MCF 10A (cell line): ENCODE measurements around the gene HECW1. TPM values are rescaled to one million over a fixed set of nuclear protein-coding genes. Genes with fewer than 3 reads are reported as not detected.

ENCODE experiments used
- BruUV-seq: library from RNA; stranded (reverse); fragments of 400-500 nt; replicated peaks from 2 replicates; lab custom pipeline; 2021; lab: Mats Ljungman, UMichigan
- CTCF ChIA-PET: fragments of 300-600 bp; sonication (Branson Sonifier 250); formaldehyde crosslinking; extraction: SDS; loops from one replicate; lab custom pipeline; 2021; ENCODE audit warnings: antibody characterized with exemption, inconsistent platforms; lab: Yijun Ruan, JAX
- POLR2A ChIA-PET: fragments of 300-600, 350-650 bp; sonication (Branson Sonifier 250); formaldehyde crosslinking; extraction: SDS; loops from one replicate; lab custom pipeline; 2020; ENCODE audit warnings: antibody characterized with exemption, inconsistent platforms; lab: Yijun Ruan, JAX
- DNase-seq: peaks from one replicate; pipeline ENCODE4 v3.0.0-alpha.2; 2018; ENCODE audit not compliant: unreplicated experiment
- H3K27ac Mint-ChIP-seq: one replicate; pipeline ENCODE4 v1.8.0; 2022; ENCODE audit warnings: mild to moderate bottlenecking, low read depth, mixed read lengths; ENCODE audit not compliant: unreplicated experiment
- H3K27me3 Mint-ChIP-seq: one replicate; pipeline ENCODE4 v1.8.0; 2022; ENCODE audit warnings: mixed read lengths; ENCODE audit not compliant: insufficient read depth, unreplicated experiment
- H3K36me3 Mint-ChIP-seq: one replicate; pipeline ENCODE4 v1.8.0; 2022; ENCODE audit warnings: mild to moderate bottlenecking, moderate library complexity, mixed read lengths; ENCODE audit not compliant: insufficient read depth, unreplicated experiment
- H3K4me1 Mint-ChIP-seq: one replicate; pipeline ENCODE4 v1.8.0; 2022; ENCODE audit warnings: mixed read lengths; ENCODE audit not compliant: insufficient read depth, unreplicated experiment
- H3K4me3 Mint-ChIP-seq: one replicate; pipeline ENCODE4 v1.8.0; 2022; ENCODE audit warnings: mild to moderate bottlenecking, moderate library complexity, mixed read lengths; ENCODE audit not compliant: unreplicated experiment
- H3K9me3 Mint-ChIP-seq: one replicate; pipeline ENCODE4 v1.8.0; 2022; ENCODE audit warnings: mixed read lengths; ENCODE audit not compliant: unreplicated experiment
- CTCF ChIP-seq: fragments of 200-600 bp; IDR thresholded peaks from one replicate; pipeline ENCODE4 v1.8.0; 2022; ENCODE audit warnings: antibody characterized with exemption, mild to moderate bottlenecking; ENCODE audit not compliant: unreplicated experiment
- intact Hi-C: fragments of 100-400 bp; cut with micrococcal nuclease; formaldehyde crosslinking; loops from 2 replicates; pipeline ENCODE4 v1.14.1; 2022
- total RNA-seq: library from RNA; stranded (reverse); gene quantifications from 2 replicates; pipeline ENCODE4 v1.2.3, GENCODE V29; 2022

The HECW1 gene
- total RNA-seq, 1 experiment from 2014 or later: not detected

GRCh38 chr7:43456200-43456599, 343.8 kb downstream of the HECW1 start:
- Mint-ChIP-seq H3K4me1 (peaks cover 6% of the 10 kb centered on the region), H3K27ac (no peak overlapping the region), H3K4me3 (no peak overlapping the region), H3K36me3 (peaks cover 6% of the 10 kb centered on the region), H3K27me3 (no peaks in the 10 kb centered on the region), H3K9me3 (peaks cover 8% of the 10 kb centered on the region)
- DNase-seq: no peak
- ChIA-PET POLR2A (interaction anchor here (0.5 to 2.3 kb wide), 5 partner anchors 7 to 191 kb away, joined by 3 to 9 read pairs (median 3); no protein-coding TSS in a partner anchor), CTCF (interaction anchor here (0.6 to 5.3 kb wide), 20 partner anchors 13 to 534 kb away, joined by 3 to 65 read pairs (median 3); partner anchors contain the start of gene STK17A)
- TF ChIP-seq CTCF: no peak
- no TSS peak for BruUV-seq
- intact Hi-C loops: loop anchor here (5.0 to 10.0 kb wide), 2 partner anchors 246 to 379 kb away; no protein-coding TSS in a partner anchor

GRCh38 chr7:43458330-43459018, 346.0 kb downstream of the HECW1 start:
- CTCF ChIA-PET: interaction anchor here (0.7 to 1.1 kb wide), 3 partner anchors 19 to 127 kb away, joined by 3 to 5 read pairs (median 4); no protein-coding TSS in a partner anchor
- intact Hi-C loops: loop anchor here (5.0 to 10.0 kb wide), 2 partner anchors 244 to 376 kb away; no protein-coding TSS in a partner anchor
- H3K4me3 Mint-ChIP-seq: no peak overlapping the region
- no peak for TF ChIP-seq CTCF
- H3K27ac Mint-ChIP-seq: no peak overlapping the region
- H3K27me3 Mint-ChIP-seq: no peaks in the 10 kb centered on the region
- H3K4me1 Mint-ChIP-seq: peaks cover 18% of the 10 kb centered on the region
- POLR2A ChIA-PET: interaction anchor here (0.7 kb wide), 1 partner anchor 131 kb away, joined by 3 read pairs; no protein-coding TSS in a partner anchor
- H3K9me3 Mint-ChIP-seq: no peaks in the 10 kb centered on the region
- no TSS peak for BruUV-seq
- no peaks in the 10 kb centered on the region for H3K36me3 Mint-ChIP-seq
- DNase-seq: no peak

GRCh38 chr7:43459019-43459337, 346.5 kb downstream of the HECW1 start:
- Mint-ChIP-seq H3K27ac (no peak overlapping the region), H3K4me1 (peaks cover 23% of the 10 kb centered on the region), H3K4me3 (no peak overlapping the region), H3K9me3 (no peaks in the 10 kb centered on the region), H3K27me3 (no peaks in the 10 kb centered on the region), H3K36me3 (no peaks in the 10 kb centered on the region)
- ChIA-PET POLR2A (no interaction called here), CTCF (interaction anchor here (0.7 to 1.1 kb wide), 3 partner anchors 19 to 128 kb away, joined by 3 to 5 read pairs (median 4); no protein-coding TSS in a partner anchor)
- no peak for TF ChIP-seq CTCF
- intact Hi-C loops: loop anchor here (5.0 to 10.0 kb wide), 2 partner anchors 243 to 376 kb away; no protein-coding TSS in a partner anchor
- BruUV-seq: no TSS peak
- DNase-seq: no peak

GRCh38 chr7:43460733-43461348, 348.4 kb downstream of the HECW1 start:
- no peaks in the 10 kb centered on the region for H3K36me3 Mint-ChIP-seq
- no peak for TF ChIP-seq CTCF
- peaks cover 25% of the 10 kb centered on the region for H3K4me1 Mint-ChIP-seq
- POLR2A ChIA-PET: no interaction called here
- BruUV-seq: no TSS peak
- no peaks in the 10 kb centered on the region for H3K9me3 Mint-ChIP-seq
- no peak overlapping the region for H3K27ac Mint-ChIP-seq
- no peak overlapping the region for H3K4me3 Mint-ChIP-seq
- no peaks in the 10 kb centered on the region for H3K27me3 Mint-ChIP-seq
- no peak for DNase-seq
- intact Hi-C loops: no loop called here
- CTCF ChIA-PET: interaction anchor here (0.7 to 1.2 kb wide), 2 partner anchors 93 to 122 kb away, joined by 3 to 4 read pairs; partner anchors contain the start of gene STK17A
